CD4-positive, CD25-positive, alpha-beta regulatory T cell (primary cell): ENCODE data around the gene PPFIA1. TPM values are rescaled to one million over a fixed set of nuclear protein-coding genes. Genes with fewer than 3 reads are reported as not detected.
A peak's percentile ranks its signal among the peaks of the same experiment; 100 is the strongest.

Experiments
- ATAC-seq, 2 donors: fragments of 150-1000 bp; cut with Tn5 transposase; one replicate each; pipeline ENCODE4 v1.10.0; 2021; ENCODE audit warnings: low read depth in 2 of 2, moderate number of reproducible peaks in 2 of 2, moderate library complexity in 1 of 2
- DNase-seq, 3 donors: peaks; one replicate each; pipeline versions ENCODE4 v3.0.0 to v3.0.0-alpha.2; 2012 to 2022; ENCODE audit warnings: mixed read lengths in 1 of 3
- H3K27ac ChIP-seq: one replicate; pipeline ENCODE4 v1.7.0; 2013; ENCODE audit warnings: mild to moderate bottlenecking, low read length; ENCODE audit not compliant: insufficient read depth, poor library complexity, severe bottlenecking
- H3K27me3 ChIP-seq: one replicate; pipeline ENCODE4 v1.7.0; 2013; ENCODE audit warnings: low read length; ENCODE audit not compliant: control insufficient read depth, insufficient read depth
- H3K36me3 ChIP-seq: one replicate; pipeline ENCODE4 v1.7.0; 2013; ENCODE audit warnings: mild to moderate bottlenecking, low read length, moderate library complexity; ENCODE audit not compliant: control insufficient read depth, insufficient read depth
- H3K4me1 ChIP-seq: 2 replicates; pipeline ENCODE4 v1.7.0; 2013; ENCODE audit warnings: mild to moderate bottlenecking, low read length; ENCODE audit not compliant: insufficient read depth, control insufficient read depth, poor library complexity, severe bottlenecking
- H3K4me3 ChIP-seq: one replicate; pipeline ENCODE4 v1.7.0; 2013; ENCODE audit warnings: low read depth, mild to moderate bottlenecking, low read length, moderate library complexity
- H3K9me3 ChIP-seq, 2 experiments: 1 replicate in 1 of 2; 2 replicates in 1 of 2; pipeline ENCODE4 v1.7.0; 2013; ENCODE audit warnings: low read length in 2 of 2, mild to moderate bottlenecking in 1 of 2, moderate library complexity in 1 of 2; ENCODE audit not compliant: control insufficient read depth in 2 of 2
- H3K27ac Mint-ChIP-seq, 3 donors: one replicate each; pipeline ENCODE4 v1.8.0; 2020 to 2022; ENCODE audit warnings: mild to moderate bottlenecking in 3 of 3, mixed read lengths in 3 of 3, moderate library complexity in 2 of 3
- H3K27me3 Mint-ChIP-seq: one replicate; pipeline ENCODE4 v1.8.0; 2022; ENCODE audit warnings: mild to moderate bottlenecking, mixed read lengths
- H3K36me3 Mint-ChIP-seq: one replicate; pipeline ENCODE4 v1.8.0; 2020; ENCODE audit warnings: mixed read lengths
- H3K4me1 Mint-ChIP-seq, 4 donors: one replicate each; pipeline ENCODE4 v1.8.0; 2020 to 2022; ENCODE audit warnings: mixed read lengths in 4 of 4, mild to moderate bottlenecking in 1 of 4
- H3K4me3 Mint-ChIP-seq, 4 donors: one replicate each; pipeline ENCODE4 v1.8.0; 2020 to 2022; ENCODE audit warnings: mild to moderate bottlenecking in 4 of 4, mixed read lengths in 4 of 4, moderate library complexity in 3 of 4
- H3K9me3 Mint-ChIP-seq, 7 donors: one replicate each; pipeline ENCODE4 v1.8.0; 2020 to 2022; ENCODE audit warnings: mixed read lengths in 7 of 7, mild to moderate bottlenecking in 3 of 7, moderate library complexity in 2 of 7
- polyA plus RNA-seq, 4 donors: library from polyadenylated mRNA; unstranded; fragments of 300-500 nt; fragmentation: Illumina TruSeq; gene quantifications; one replicate each; pipeline ENCODE4 v1.2.3, GENCODE V29; 2021
- total RNA-seq: library from RNA; stranded (reverse); gene quantifications from one replicate; pipeline ENCODE4 v1.2.3, GENCODE V29; 2022

PPFIA1 gene
- total and polyA plus RNA-seq, 5 donors from 2014 or later, result 7.9 to 62.6 (median 11.3) TPM

DNA sequence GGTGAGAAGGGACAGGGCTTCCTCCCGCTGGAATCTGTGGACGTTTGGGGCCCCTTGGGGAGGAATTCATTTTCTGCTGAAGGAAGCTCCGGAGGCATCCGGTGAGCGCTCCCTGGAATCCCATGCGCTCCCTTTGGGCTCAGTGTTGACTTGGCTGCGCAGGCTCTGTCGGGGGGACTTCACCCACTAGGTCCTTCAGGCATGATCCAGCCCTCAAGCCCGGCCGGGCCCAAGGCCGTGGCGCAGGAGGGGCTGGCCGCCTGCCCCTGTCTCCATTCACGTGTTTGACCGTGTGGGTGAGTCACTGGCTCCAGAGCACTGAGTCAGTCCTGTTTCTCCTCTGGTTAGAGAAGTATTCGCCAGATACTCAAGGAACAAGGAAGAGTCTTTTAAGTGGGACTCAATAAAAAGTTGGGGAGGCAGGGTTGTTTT lies 129.2 kb downstream of the PPFIA1 start:
- ATAC-seq (no peak), DNase-seq (no peak)
- peak overlapping the region; percentile 62 to 83 (median 68) for H3K4me3 Mint-ChIP-seq
- H3K36me3 Mint-ChIP-seq, result no peaks in the 10 kb centered on the region
- Histone ChIP-seq H3K4me1 (peaks cover 21% of the 10 kb centered on the region), H3K27me3 (peaks cover 2% of the 10 kb centered on the region), H3K27ac (no peak overlapping the region), H3K9me3 (no peaks in the 10 kb centered on the region), H3K36me3 (no peaks in the 10 kb centered on the region), H3K4me3 (no peak overlapping the region)
- H3K9me3 Mint-ChIP-seq, result no peaks in the 10 kb centered on the region
- H3K4me1 Mint-ChIP-seq, result peaks cover 8 to 15% (median 11%) of the 10 kb centered on the region in 4 donors
- H3K27ac Mint-ChIP-seq, result no peak overlapping the region
- H3K27me3 Mint-ChIP-seq, result peaks cover 31% of the 10 kb centered on the region

DNA sequence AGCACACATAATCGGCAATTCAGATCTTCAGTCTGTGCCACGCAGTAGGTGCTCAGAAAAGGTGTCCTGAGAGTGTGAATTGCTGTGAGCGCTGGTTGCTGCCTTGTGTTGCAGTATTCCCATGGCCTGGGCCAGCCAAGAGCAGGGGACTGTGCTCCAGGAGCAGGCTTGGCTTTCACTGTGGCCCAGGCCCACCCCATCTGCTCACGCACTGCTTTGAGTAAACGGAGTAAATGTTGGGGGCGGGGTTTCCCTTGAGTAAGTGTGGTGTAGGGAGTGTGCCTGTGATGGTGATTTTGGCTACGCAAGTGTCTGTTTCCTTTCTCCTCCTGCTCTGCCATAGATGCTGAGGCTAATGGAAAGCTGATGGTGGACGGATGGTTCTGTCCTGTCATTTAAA lies 130.2 kb downstream of the PPFIA1 start:
- Histone ChIP-seq H3K27ac (no peak overlapping the region), H3K4me3 (no peak overlapping the region), H3K27me3 (peaks cover 2% of the 10 kb centered on the region), H3K36me3 (no peaks in the 10 kb centered on the region), H3K4me1 (peaks cover 21% of the 10 kb centered on the region), H3K9me3 (no peaks in the 10 kb centered on the region)
- Mint-ChIP-seq H3K9me3 (no peaks in the 10 kb centered on the region), H3K27ac (no peak overlapping the region), H3K4me1 (peaks cover 8 to 15% (median 11%) of the 10 kb centered on the region in 4 donors), H3K36me3 (no peaks in the 10 kb centered on the region), H3K4me3 (peak overlapping the region in 3 of 4 donors; percentile 22 to 75 (median 38)), H3K27me3 (peaks cover 32% of the 10 kb centered on the region)
- DNase-seq, result no peak
- ATAC-seq, result no peak

DNA sequence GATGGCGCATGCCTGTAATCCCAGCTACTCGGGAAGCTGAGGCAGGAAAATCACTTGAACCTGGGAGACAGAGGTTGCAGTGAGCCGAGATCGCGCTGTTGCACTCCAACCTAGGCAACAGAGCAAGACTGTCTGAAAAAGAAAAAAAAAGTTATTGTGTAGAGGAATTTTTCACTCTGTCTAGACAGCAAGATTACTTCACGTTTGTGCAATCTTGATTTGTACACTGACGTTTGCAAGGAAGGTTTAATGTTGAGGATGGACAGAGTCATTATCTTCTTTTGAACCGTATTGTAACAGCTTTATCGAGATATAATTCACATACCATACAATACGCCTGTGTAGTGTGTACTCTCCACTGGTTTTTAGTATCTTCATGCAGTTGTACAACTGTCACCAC lies 131.5 kb downstream of the PPFIA1 start:
- H3K9me3 ChIP-seq, result no peaks in the 10 kb centered on the region
- ATAC-seq (no peak), DNase-seq (no peak)
- peaks cover 8 to 13% (median 10%) of the 10 kb centered on the region in 4 donors for H3K4me1 Mint-ChIP-seq
- H3K27me3 ChIP-seq, result peaks cover 2% of the 10 kb centered on the region
- no peaks in the 10 kb centered on the region for H3K9me3 Mint-ChIP-seq
- H3K4me1 ChIP-seq, result peaks cover 21% of the 10 kb centered on the region
- H3K36me3 Mint-ChIP-seq, result no peaks in the 10 kb centered on the region
- H3K4me3 ChIP-seq, result no peak overlapping the region
- H3K27ac ChIP-seq, result no peak overlapping the region
- peaks cover 28% of the 10 kb centered on the region for H3K27me3 Mint-ChIP-seq
- H3K36me3 ChIP-seq, result no peaks in the 10 kb centered on the region
- H3K4me3 Mint-ChIP-seq, result peak overlapping the region in 1 of 4 donors; percentile 14
- H3K27ac Mint-ChIP-seq, result no peak overlapping the region

DNA sequence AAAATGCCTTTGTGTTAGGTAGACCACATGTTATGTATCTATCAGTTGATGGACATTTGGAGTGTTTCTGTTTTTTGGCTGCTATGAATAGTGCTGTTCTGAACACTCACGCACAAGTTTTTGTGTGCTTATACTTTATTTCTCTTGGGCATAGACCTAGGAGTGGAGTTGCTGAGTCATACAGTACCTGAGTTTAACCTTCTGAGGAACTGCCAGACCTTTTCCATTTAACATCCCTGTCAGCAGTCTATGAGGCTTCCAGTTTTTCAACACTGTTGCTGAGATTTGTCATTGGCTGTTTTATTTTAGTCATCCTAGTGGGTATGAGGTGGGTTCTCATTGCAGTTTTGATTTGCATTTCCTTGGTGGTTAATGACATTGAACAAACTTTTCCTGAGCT lies 132.2 kb downstream of the PPFIA1 start:
- no peaks in the 10 kb centered on the region for H3K9me3 ChIP-seq
- H3K4me3 ChIP-seq, result no peak overlapping the region
- no peak overlapping the region for H3K27ac Mint-ChIP-seq
- peaks cover 3 to 7% (median 4%) of the 10 kb centered on the region in 4 donors for H3K4me1 Mint-ChIP-seq
- H3K4me1 ChIP-seq, result peaks cover 15% of the 10 kb centered on the region
- peak overlapping the region in 1 of 4 donors; percentile 14 for H3K4me3 Mint-ChIP-seq
- ATAC-seq (no peak), DNase-seq (no peak)
- H3K27ac ChIP-seq, result no peak overlapping the region
- H3K36me3 ChIP-seq, result no peaks in the 10 kb centered on the region
- H3K27me3 Mint-ChIP-seq, result peaks cover 21% of the 10 kb centered on the region
- no peaks in the 10 kb centered on the region for H3K27me3 ChIP-seq
- H3K36me3 Mint-ChIP-seq, result no peaks in the 10 kb centered on the region
- no peaks in the 10 kb centered on the region for H3K9me3 Mint-ChIP-seq

DNA sequence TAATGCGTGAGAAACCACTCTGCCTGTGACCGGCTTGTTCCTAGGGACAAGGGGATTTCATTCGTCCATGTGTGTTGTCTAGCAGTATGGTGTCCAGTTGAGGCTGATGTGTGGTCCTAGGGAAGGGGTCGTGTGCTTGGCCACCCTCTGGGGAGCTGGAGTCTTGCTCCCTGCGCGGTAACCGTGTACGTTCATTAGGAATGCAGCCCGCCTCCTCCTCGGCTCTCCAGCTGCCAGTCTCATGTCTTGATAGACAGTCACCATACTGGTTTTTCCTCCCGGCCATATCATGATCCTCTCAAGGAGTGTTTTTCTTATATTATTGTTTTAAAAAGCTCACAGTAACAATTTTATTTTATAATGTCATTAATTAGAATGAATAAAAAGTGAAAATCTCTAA lies 133.8 kb downstream of the PPFIA1 start:
- Mint-ChIP-seq H3K27ac (no peak overlapping the region), H3K4me3 (no peak overlapping the region), H3K9me3 (no peaks in the 10 kb centered on the region), H3K27me3 (peaks cover 15% of the 10 kb centered on the region), H3K4me1 (peaks cover 0 to 3% (median 0%) of the 10 kb centered on the region in 4 donors), H3K36me3 (no peaks in the 10 kb centered on the region)
- Histone ChIP-seq H3K36me3 (no peaks in the 10 kb centered on the region), H3K9me3 (no peaks in the 10 kb centered on the region), H3K27me3 (no peaks in the 10 kb centered on the region), H3K4me1 (peaks cover under 1% of the 10 kb centered on the region), H3K4me3 (no peak overlapping the region), H3K27ac (no peak overlapping the region)
- no peak for ATAC-seq
- no peak for DNase-seq

DNA sequence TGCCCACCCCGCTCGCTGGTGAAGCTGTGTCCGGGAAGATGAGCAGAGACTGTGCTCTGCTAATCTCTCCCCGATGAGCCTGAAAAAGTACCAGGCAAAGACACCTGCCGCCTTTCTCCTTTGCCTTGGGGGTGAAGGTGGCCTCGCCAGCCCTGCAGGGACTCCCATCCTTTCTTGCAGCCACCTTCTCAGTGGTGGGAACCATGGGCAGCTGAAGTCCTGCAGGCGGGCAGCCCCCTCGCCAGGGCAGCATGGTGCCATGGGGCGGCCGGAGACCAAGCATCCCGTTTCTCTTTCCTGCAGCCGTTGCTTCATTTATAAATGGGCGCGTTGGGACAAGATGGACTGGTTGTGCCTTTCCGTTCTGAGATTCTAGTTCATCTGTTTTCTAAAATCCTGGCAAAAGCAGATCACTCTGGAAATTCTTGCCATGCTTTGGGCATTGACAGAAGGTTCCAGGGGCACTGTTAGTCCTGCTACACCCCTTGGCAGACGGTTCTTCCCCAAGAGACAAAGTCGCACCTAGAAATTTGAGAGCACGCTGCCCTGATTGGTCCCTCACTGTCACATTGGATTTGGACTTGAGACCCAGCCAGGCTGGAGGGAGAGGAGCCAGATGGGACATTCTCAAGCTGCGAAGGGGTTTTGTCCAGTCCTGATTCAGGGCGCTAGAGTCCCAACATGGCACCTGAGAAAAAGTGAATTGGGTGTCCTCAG lies 135.3 kb downstream of the PPFIA1 start:
- Histone ChIP-seq H3K4me3 (no peak overlapping the region), H3K36me3 (no peaks in the 10 kb centered on the region), H3K9me3 (no peaks in the 10 kb centered on the region), H3K4me1 (no peaks in the 10 kb centered on the region), H3K27ac (no peak overlapping the region), H3K27me3 (no peaks in the 10 kb centered on the region)
- Mint-ChIP-seq H3K4me1 (no peaks in the 10 kb centered on the region), H3K27me3 (peaks cover 8% of the 10 kb centered on the region), H3K27ac (no peak overlapping the region), H3K36me3 (no peaks in the 10 kb centered on the region), H3K4me3 (no peak overlapping the region), H3K9me3 (no peaks in the 10 kb centered on the region)
- ATAC-seq, result no peak
- no peak for DNase-seq

DNA sequence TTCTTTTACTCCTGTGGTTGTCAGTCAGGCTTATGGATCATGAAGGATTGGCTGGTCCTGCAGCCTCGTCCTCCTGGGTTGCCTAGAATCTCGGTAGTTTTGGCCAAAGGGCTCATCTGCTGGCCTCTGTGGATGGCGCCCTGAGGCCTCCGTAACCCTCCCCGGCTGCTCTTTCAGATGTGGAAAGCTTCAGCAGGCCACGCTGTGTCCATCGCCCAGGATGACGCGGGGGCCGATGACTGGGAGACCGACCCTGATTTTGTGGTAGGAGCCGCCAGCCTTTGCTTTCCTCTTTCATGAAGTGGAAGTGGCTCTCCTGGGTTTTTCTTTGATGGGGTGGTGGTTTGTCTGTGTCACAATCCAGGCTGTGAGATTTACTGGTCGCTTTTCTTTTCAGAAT lies 136.6 kb downstream of the PPFIA1 start:
- H3K27me3 Mint-ChIP-seq, result peaks cover 8% of the 10 kb centered on the region
- Histone ChIP-seq H3K27ac (no peak overlapping the region), H3K4me3 (no peak overlapping the region), H3K9me3 (no peaks in the 10 kb centered on the region), H3K27me3 (no peaks in the 10 kb centered on the region), H3K4me1 (no peaks in the 10 kb centered on the region), H3K36me3 (no peaks in the 10 kb centered on the region)
- no peaks in the 10 kb centered on the region for H3K36me3 Mint-ChIP-seq
- ATAC-seq, result no peak
- no peak overlapping the region for H3K27ac Mint-ChIP-seq
- no peaks in the 10 kb centered on the region for H3K9me3 Mint-ChIP-seq
- no peak overlapping the region for H3K4me3 Mint-ChIP-seq
- H3K4me1 Mint-ChIP-seq, result no peaks in the 10 kb centered on the region
- DNase-seq, result no peak

DNA sequence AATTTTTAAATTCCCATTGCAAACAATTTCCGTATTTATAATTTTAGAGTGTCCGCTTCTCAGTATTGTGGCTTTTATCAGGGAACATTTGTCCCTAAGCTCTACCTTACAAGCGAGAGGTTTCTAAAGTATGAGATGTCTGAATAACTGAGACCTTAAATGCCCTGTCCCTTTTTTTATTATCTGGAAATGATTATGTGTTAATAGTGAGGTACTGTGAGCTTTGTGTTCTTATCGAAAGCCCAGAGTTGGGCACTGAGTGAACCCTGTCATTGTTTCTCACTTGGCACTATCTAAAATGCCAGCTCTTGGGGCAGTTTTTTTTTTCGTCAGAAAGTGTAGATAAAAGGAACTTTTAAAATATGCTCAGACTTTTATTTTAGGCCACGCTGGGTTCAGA lies 137.3 kb downstream of the PPFIA1 start:
- H3K27me3 ChIP-seq, result no peaks in the 10 kb centered on the region
- no peak overlapping the region for H3K4me3 Mint-ChIP-seq
- peaks cover 8% of the 10 kb centered on the region for H3K27me3 Mint-ChIP-seq
- H3K4me3 ChIP-seq, result no peak overlapping the region
- H3K4me1 Mint-ChIP-seq, result no peaks in the 10 kb centered on the region
- H3K36me3 ChIP-seq, result no peaks in the 10 kb centered on the region
- DNase-seq (no peak), ATAC-seq (no peak)
- no peak overlapping the region for H3K27ac Mint-ChIP-seq
- H3K4me1 ChIP-seq, result no peaks in the 10 kb centered on the region
- H3K27ac ChIP-seq, result no peak overlapping the region
- no peaks in the 10 kb centered on the region for H3K9me3 Mint-ChIP-seq
- H3K9me3 ChIP-seq, result no peaks in the 10 kb centered on the region
- no peaks in the 10 kb centered on the region for H3K36me3 Mint-ChIP-seq
